ENCODE measurements around the gene FOXP1. TPM values are rescaled to one million over a fixed set of nuclear protein-coding genes. Genes with fewer than 3 reads are reported as not detected.

Gene FOXP1
- total and polyA plus RNA-seq, 2 of the 8 experiments (the other 6 are each of a cell fraction or from before 2014, with no cell fraction given) = 13.9 to 25.4 TPM

DNA sequence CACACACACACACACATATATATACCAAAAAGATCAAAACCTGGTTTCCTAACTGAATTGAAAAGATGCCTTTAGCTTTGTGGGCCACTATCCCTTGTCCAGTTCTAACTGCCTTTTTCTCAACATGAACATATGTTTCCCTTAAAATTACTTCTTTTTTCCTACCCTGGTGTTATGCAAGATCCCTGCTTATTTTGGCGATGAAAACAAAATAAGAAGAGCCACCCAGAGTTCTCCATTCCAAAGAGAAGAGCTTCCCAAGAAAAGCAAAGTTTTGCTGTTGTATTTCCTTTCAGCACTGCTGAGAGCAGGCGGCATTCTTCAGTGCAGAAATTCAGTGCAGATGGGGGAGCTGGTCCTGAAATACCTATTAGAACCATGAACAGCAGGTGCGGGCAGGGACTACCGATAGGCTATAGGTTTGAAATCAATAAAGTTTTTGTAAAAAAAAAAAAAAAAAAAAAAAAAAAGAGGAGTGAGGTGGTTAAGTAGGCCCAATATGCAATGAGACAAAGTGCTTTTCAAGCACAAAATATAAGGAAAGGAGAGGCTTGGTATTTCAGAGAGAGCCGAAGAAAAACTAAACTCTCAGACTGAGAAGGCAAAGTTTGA lies 238.0 kb downstream of the FOXP1 start:
- no peak overlapping the region for H2BK120ac ChIP-seq (replicated peaks; ENCODE audit: low read depth, low read length)
- H3K36me3 ChIP-seq (ENCODE audit: control insufficient read depth in 2 of 4, insufficient read depth in 4 of 4, low read length in 3 of 4) = no peaks in the 10 kb centered on the region
- no peak for TF ChIP-seq RXRA (IDR thresholded peaks at IDR 0.05; ENCODE audit: insufficient read depth, low read depth, low read length)
- TF ChIP-seq CEBPB (IDR thresholded peaks at IDR 0.05; ENCODE audit: low read depth, low read length) = no peak
- no peak for TF ChIP-seq PHF8 (conservative IDR thresholded peaks at IDR 0.05; ENCODE audit: low read depth, low read length)
- TF ChIP-seq HDAC6 (IDR thresholded peaks at IDR 0.05; ENCODE audit: low read depth, low read length) = no peak
- no peak overlapping the region for H3K23ac ChIP-seq (ENCODE audit: insufficient read length)
- H2BK15ac ChIP-seq (ENCODE audit: low read length) = no peak overlapping the region
- no peak overlapping the region for H2BK20ac ChIP-seq (ENCODE audit: low read length)
- H3K4me1 ChIP-seq (replicated peaks in 1 of 4; ENCODE audit: control insufficient read depth in 3 of 4, insufficient read depth in 4 of 4, low read length in 3 of 4) = no peaks in the 10 kb centered on the region
- no peak overlapping the region for H3K14ac ChIP-seq (ENCODE audit: insufficient read length)
- no peak overlapping the region for H3K18ac ChIP-seq (ENCODE audit: extremely low read depth, low read length)
- no peak overlapping the region for H3K4me3 ChIP-seq (ENCODE audit: extremely low read depth in 1 of 4, insufficient read depth in 2 of 4, low read depth in 3 of 4, low read length in 4 of 4)
- CTCF ChIA-PET (ENCODE audit: partially characterized antibody) = interaction anchor here (0.7 to 2.4 kb wide), 3 partner anchors 51 to 138 kb away, joined by 3 to 7 read pairs (median 3); no protein-coding TSS in a partner anchor
- H2AK5ac ChIP-seq (ENCODE audit: low read depth, low read length) = no peak overlapping the region
- no peak overlapping the region for H3K27ac ChIP-seq (ENCODE audit: low read depth, low read length)
- H3K27me3 ChIP-seq (replicated peaks in 1 of 4; ENCODE audit: control insufficient read depth in 3 of 4, extremely low read depth in 1 of 4, insufficient read depth in 3 of 4, low read length in 3 of 4) = no peaks in the 10 kb centered on the region
- H3K4ac ChIP-seq (replicated peaks; ENCODE audit: insufficient read length, low read depth, low read length) = no peak overlapping the region
- no peak overlapping the region for H2AFZ ChIP-seq (ENCODE audit: low read length)
- WGBS, 2 experiments (ENCODE audit: extremely low coverage in 1 of 2, insufficient coverage in 1 of 2, insufficient read length in 1 of 2, insufficient replicate concordance in 2 of 2, low coverage in 1 of 2, low lambda C conversion rate in 2 of 2, missing lambda C conversion rate in 1 of 2) = 57% methylated on average over 5 of the region's 5 CpGs; no CpG with 5 or more reads in 1 of the 2 experiments
- H4K91ac ChIP-seq (replicated peaks; ENCODE audit: insufficient read length, low read length) = no peak overlapping the region
- FAIRE-seq (no peak), DNase-seq (ENCODE audit: low read depth in 1 of 2, low spot score in 2 of 2) (no peak)
- H3K9me3 ChIP-seq (ENCODE audit: insufficient read depth in 2 of 2, low read depth in 1 of 2, low read length in 1 of 2) = no peaks in the 10 kb centered on the region
- H3K4me2 ChIP-seq (ENCODE audit: insufficient read depth in 1 of 2, low read depth in 2 of 2, low read length in 2 of 2) = no peak overlapping the region
- no peaks in the 10 kb centered on the region; the same call in 1 of the 2 replicates for H3K23me2 ChIP-seq (ENCODE audit: low read depth, low read length)
- no peaks in the 10 kb centered on the region for H4K20me1 ChIP-seq (replicated peaks in 1 of 2; ENCODE audit: control insufficient read depth in 1 of 2, insufficient read depth in 2 of 2, low read length in 2 of 2)
- H3K9ac ChIP-seq (replicated peaks in 1 of 4; ENCODE audit: extremely low read depth in 1 of 4, low read depth in 3 of 4, low read length in 3 of 4) = no peak overlapping the region
- no peaks in the 10 kb centered on the region for H3K79me2 ChIP-seq (ENCODE audit: control insufficient read depth in 1 of 2, insufficient read depth in 2 of 2, low read length in 2 of 2)
- H3K79me1 ChIP-seq (ENCODE audit: low read depth, low read length) = no peaks in the 10 kb centered on the region
- no peak overlapping the region for H2BK12ac ChIP-seq (ENCODE audit: low read depth, low read length)
- H4K8ac ChIP-seq (ENCODE audit: extremely low read depth, insufficient read depth, low read length) = no peak overlapping the region
- no peak overlapping the region for H3K56ac ChIP-seq (replicated peaks; ENCODE audit: insufficient read length, low read depth, low read length)
- no peak overlapping the region for H4K5ac ChIP-seq (ENCODE audit: insufficient read length, low read depth, low read length)
- no peak overlapping the region for H2BK5ac ChIP-seq (ENCODE audit: low read depth, low read length)
- POLR2A ChIA-PET (ENCODE audit: partially characterized antibody) = no interaction called here

Measured in H1 (cell line).